Endothelial cell (in vitro differentiated cells): ENCODE data around the gene AFAP1L2. TPM values are rescaled to one million over a fixed set of nuclear protein-coding genes. Genes with fewer than 3 reads are reported as not detected.

ENCODE experiments used
- DNase-seq: peaks from one replicate; pipeline ENCODE4 v3.0.0; 2021; ENCODE audit warnings: low spot score
- H3K27ac Mint-ChIP-seq: one replicate; pipeline ENCODE4 v1.8.0; 2021; ENCODE audit warnings: mixed read lengths, inconsistent platforms; ENCODE audit not compliant: unreplicated experiment
- H3K27me3 Mint-ChIP-seq: one replicate; pipeline ENCODE4 v1.8.0; 2021; ENCODE audit warnings: mild to moderate bottlenecking, moderate library complexity, mixed read lengths, inconsistent platforms; ENCODE audit not compliant: unreplicated experiment
- H3K36me3 Mint-ChIP-seq: one replicate; pipeline ENCODE4 v1.8.0; 2021; ENCODE audit warnings: mild to moderate bottlenecking, low read depth, mixed read lengths, inconsistent platforms; ENCODE audit not compliant: unreplicated experiment
- H3K4me1 Mint-ChIP-seq: one replicate; pipeline ENCODE4 v1.8.0; 2021; ENCODE audit warnings: mild to moderate bottlenecking, mixed read lengths, inconsistent platforms; ENCODE audit not compliant: unreplicated experiment
- H3K4me3 Mint-ChIP-seq: one replicate; pipeline ENCODE4 v1.8.0; 2021; ENCODE audit warnings: mild to moderate bottlenecking, mixed read lengths, inconsistent platforms; ENCODE audit not compliant: unreplicated experiment
- H3K9me3 Mint-ChIP-seq: one replicate; pipeline ENCODE4 v1.8.0; 2021; ENCODE audit warnings: mixed read lengths, inconsistent platforms; ENCODE audit not compliant: unreplicated experiment
- CTCF ChIP-seq: fragments of 200-600 bp; sonication (generic); IDR thresholded peaks from one replicate; pipeline ENCODE4 v1.5.0; 2021; ENCODE audit warnings: antibody characterized with exemption; ENCODE audit not compliant: unreplicated experiment
- total RNA-seq: library from RNA; stranded (reverse); fragmentation: NEBNext Ultra II Directional; extraction: Animal tissue kit (Norgen Biotek cat#: 25700); gene quantifications from one replicate; pipeline ENCODE4 v1.2.1, GENCODE V29; 2021; ENCODE audit not compliant: unreplicated experiment

AFAP1L2 gene
- total RNA-seq, 1 donor from 2014 or later, result 0.77 TPM

- no peaks in the 10 kb centered on the region for H3K36me3 Mint-ChIP-seq
- no peak overlapping the region for H3K27ac Mint-ChIP-seq
- peaks cover 5% of the 10 kb centered on the region for H3K27me3 Mint-ChIP-seq
- no peaks in the 10 kb centered on the region for H3K9me3 Mint-ChIP-seq
- H3K4me3 Mint-ChIP-seq, result no peak overlapping the region
- no peak for TF ChIP-seq CTCF
- DNase-seq, result no peak
- peaks cover 10% of the 10 kb centered on the region for H3K4me1 Mint-ChIP-seq
Measured at GRCh38 chr10:114271779-114272167, 132.5 kb downstream of the AFAP1L2 start.

- no peak overlapping the region for H3K4me3 Mint-ChIP-seq
- no peak for DNase-seq
- TF ChIP-seq CTCF, result no peak
- peaks cover 10% of the 10 kb centered on the region for H3K4me1 Mint-ChIP-seq
- peaks cover 5% of the 10 kb centered on the region for H3K27me3 Mint-ChIP-seq
- H3K36me3 Mint-ChIP-seq, result no peaks in the 10 kb centered on the region
- H3K27ac Mint-ChIP-seq, result no peak overlapping the region
- H3K9me3 Mint-ChIP-seq, result no peaks in the 10 kb centered on the region
Measured at GRCh38 chr10:114271075-114271778, 133.1 kb downstream of the AFAP1L2 start.

- no peak for TF ChIP-seq CTCF
- Mint-ChIP-seq H3K9me3 (no peaks in the 10 kb centered on the region), H3K27ac (no peak overlapping the region), H3K27me3 (peaks cover 2% of the 10 kb centered on the region), H3K36me3 (no peaks in the 10 kb centered on the region), H3K4me1 (no peaks in the 10 kb centered on the region), H3K4me3 (no peak overlapping the region)
- no peak for DNase-seq
Measured at GRCh38 chr10:114266521-114266920, 137.8 kb downstream of the AFAP1L2 start.

GRCh38 chr10:114265392-114266053 is 138.8 kb downstream of the AFAP1L2 start:
- Mint-ChIP-seq H3K4me3 (no peak overlapping the region), H3K27me3 (peaks cover 2% of the 10 kb centered on the region), H3K27ac (no peak overlapping the region), H3K36me3 (no peaks in the 10 kb centered on the region), H3K4me1 (no peaks in the 10 kb centered on the region), H3K9me3 (no peaks in the 10 kb centered on the region)
- TF ChIP-seq CTCF, result no peak
- no peak for DNase-seq

GRCh38 chr10:114262496-114262895 is 141.8 kb downstream of the AFAP1L2 start:
- Mint-ChIP-seq H3K27ac (no peak overlapping the region), H3K36me3 (no peaks in the 10 kb centered on the region), H3K4me1 (peaks cover 16% of the 10 kb centered on the region), H3K4me3 (no peak overlapping the region), H3K9me3 (no peaks in the 10 kb centered on the region), H3K27me3 (no peaks in the 10 kb centered on the region)
- no peak for DNase-seq
- no peak for TF ChIP-seq CTCF
